Measurements from ENCODE around the gene PIK3CA.

DNA sequence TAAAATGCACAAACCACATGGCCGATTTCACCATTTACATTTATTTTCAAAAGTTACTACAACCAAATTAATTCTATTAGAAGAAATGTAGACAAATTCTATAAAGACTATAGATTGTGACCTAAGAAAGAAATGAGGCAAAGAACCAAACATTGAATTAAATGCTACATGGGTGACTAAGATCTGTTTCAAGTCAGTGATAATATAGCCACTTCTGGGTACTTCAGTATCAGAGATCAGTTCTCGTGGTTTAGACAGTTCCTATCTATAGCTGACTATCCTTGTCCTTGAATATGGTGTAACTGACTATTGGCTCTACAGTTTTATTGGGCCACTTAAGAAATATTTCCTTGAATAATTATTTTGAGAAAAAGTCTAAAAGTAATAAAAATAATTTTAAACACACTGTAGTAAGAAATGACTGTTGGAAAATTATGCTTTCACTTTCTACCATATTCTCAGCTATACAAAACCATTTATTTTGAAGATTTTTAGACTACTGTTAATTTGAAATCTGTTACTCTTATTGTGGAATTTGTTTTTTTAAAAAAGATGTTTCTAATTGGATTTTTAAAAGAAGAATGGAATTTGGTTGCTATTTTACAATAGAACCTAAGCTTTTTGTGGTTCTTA is 88.6 kb downstream of the PIK3CA start:
- TF ChIP-seq, protein P1, sequence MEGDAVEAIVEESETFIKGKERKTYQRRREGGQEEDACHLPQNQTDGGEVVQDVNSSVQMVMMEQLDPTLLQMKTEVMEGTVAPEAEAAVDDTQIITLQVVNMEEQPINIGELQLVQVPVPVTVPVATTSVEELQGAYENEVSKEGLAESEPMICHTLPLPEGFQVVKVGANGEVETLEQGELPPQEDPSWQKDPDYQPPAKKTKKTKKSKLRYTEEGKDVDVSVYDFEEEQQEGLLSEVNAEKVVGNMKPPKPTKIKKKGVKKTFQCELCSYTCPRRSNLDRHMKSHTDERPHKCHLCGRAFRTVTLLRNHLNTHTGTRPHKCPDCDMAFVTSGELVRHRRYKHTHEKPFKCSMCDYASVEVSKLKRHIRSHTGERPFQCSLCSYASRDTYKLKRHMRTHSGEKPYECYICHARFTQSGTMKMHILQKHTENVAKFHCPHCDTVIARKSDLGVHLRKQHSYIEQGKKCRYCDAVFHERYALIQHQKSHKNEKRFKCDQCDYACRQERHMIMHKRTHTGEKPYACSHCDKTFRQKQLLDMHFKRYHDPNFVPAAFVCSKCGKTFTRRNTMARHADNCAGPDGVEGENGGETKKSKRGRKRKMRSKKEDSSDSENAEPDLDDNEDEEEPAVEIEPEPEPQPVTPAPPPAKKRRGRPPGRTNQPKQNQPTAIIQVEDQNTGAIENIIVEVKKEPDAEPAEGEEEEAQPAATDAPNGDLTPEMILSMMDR (IDR thresholded peaks at IDR 0.05 in 8 of 11, conservative IDR thresholded peaks at IDR 0.05 in 3 of 11), result no peak
- TF ChIP-seq POLR2A (IDR thresholded peaks at IDR 0.05), result no peak

Data from spleen (tissue), 7 donors.